HG02938 (cell line): ENCODE data around the gene BABAM2.

Experiments
- ATAC-seq: cut with Tn5 transposase; IDR thresholded peaks from one replicate; pipeline ENCODE4 v1.9.1; 2021; ENCODE audit warnings: mild to moderate bottlenecking, moderate library complexity; ENCODE audit not compliant: unreplicated experiment

Gene BABAM2

GRCh38 chr2:28338046-28338817, 447.7 kb downstream of the BABAM2 start:
- ATAC-seq: no peak

GRCh38 chr2:28338831-28339321, 448.3 kb downstream of the BABAM2 start:
- ATAC-seq: no peak

GRCh38 chr2:28339516-28340175, 449.1 kb downstream of the BABAM2 start:
- no peak for ATAC-seq

GRCh38 chr2:28340312-28341202, 450.0 kb downstream of the BABAM2 start:
- no peak for ATAC-seq

GRCh38 chr2:28341208-28341891, 450.8 kb downstream of the BABAM2 start:
- no peak for ATAC-seq

GRCh38 chr2:28342081-28342967, 451.8 kb downstream of the BABAM2 start:
- ATAC-seq: no peak

GRCh38 chr2:28343184-28343942, 452.8 kb downstream of the BABAM2 start:
- ATAC-seq: no peak

GRCh38 chr2:28343971-28344715, 453.6 kb downstream of the BABAM2 start:
- no peak for ATAC-seq

GRCh38 chr2:28344756-28345373, 454.3 kb downstream of the BABAM2 start:
- no peak for ATAC-seq

- ATAC-seq: no peak
Observed at GRCh38 chr2:28345619-28346018, 455.1 kb downstream of the BABAM2 start.

GRCh38 chr2:28346587-28346986, 456.1 kb downstream of the BABAM2 start:
- ATAC-seq: no peak

- ATAC-seq: no peak
Observed at GRCh38 chr2:28347193-28347592, 456.7 kb downstream of the BABAM2 start.

GRCh38 chr2:28347596-28347995, 457.1 kb downstream of the BABAM2 start:
- ATAC-seq: no peak

GRCh38 chr2:28348149-28348567, 457.6 kb downstream of the BABAM2 start:
- no peak for ATAC-seq

- no peak for ATAC-seq
Observed at GRCh38 chr2:28348921-28349320, 458.4 kb downstream of the BABAM2 start.

GRCh38 chr2:28349546-28350165, 459.1 kb downstream of the BABAM2 start:
- no peak for ATAC-seq

- ATAC-seq: no peak
Observed at GRCh38 chr2:28350196-28350595, 459.7 kb downstream of the BABAM2 start.
